HG03520 (cell line): Measurements from ENCODE around the gene LMOD3.
A peak's percentile ranks its signal among the peaks of the same experiment; 100 is the strongest.

Experiments
- ATAC-seq: cut with Tn5 transposase; IDR thresholded peaks from one replicate; pipeline ENCODE4 v1.9.1; 2021; ENCODE audit warnings: mild to moderate bottlenecking, moderate library complexity; ENCODE audit not compliant: unreplicated experiment

LMOD3 gene

DNA sequence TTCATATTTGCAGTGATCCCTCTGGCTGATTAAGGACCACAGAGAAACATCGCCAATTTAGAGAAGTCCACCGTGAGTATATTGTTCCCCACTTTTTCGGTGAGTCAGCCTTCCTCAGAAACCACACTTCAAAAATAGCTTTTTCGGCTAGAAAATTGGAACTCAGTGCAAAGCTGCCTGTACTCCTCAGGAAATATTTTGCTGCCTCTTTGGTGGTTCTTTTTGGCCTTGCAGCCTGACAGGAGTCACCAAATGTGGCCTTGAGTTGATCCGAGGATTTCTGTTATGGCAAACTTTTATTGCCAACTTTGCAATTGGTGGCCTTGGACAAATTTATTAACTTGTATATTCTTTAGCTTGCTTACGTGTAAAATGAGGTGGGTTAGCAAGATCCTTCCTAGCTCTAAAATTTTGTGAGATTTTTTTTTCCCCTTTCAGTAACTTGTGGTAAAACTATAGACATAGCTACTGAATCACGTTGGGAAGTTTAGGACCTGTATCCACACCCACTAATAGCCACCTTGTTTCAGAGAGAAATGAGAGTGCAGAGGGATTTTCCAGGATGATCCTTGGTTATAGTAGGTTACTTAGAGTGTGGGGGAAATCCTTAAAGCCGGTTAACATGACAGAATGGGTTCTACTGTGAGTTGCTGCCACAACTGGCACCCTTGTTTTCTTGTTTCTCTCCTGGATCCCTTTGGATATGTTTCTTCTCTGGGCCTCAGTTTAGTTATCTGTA, 27.8 kb downstream of the LMOD3 start:
- ATAC-seq: no peak

DNA sequence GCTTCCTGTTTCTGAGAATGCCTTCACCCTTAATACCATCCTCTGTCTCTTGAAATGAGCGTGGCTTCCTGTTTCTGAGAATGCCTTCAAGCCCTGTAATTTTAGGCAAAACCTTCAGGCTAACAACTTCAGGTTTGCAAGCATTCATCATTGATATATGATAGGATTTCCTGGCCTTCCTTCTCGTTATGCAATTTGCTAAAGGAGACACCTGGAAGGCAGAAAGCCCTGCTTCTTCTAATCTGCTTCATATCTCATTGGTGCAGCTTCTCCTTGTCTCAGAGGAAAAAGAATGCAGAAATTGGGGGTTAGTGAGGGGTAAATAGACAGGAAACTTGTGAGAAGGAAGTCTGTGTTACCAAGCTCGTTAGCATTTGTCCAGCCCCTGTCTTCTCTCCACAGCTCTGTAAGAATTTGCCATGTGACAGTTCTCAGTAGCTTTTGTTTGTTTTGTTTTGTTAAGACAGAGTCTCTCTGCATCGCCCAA, 30.3 kb downstream of the LMOD3 start:
- peak; percentile 72 for ATAC-seq

DNA sequence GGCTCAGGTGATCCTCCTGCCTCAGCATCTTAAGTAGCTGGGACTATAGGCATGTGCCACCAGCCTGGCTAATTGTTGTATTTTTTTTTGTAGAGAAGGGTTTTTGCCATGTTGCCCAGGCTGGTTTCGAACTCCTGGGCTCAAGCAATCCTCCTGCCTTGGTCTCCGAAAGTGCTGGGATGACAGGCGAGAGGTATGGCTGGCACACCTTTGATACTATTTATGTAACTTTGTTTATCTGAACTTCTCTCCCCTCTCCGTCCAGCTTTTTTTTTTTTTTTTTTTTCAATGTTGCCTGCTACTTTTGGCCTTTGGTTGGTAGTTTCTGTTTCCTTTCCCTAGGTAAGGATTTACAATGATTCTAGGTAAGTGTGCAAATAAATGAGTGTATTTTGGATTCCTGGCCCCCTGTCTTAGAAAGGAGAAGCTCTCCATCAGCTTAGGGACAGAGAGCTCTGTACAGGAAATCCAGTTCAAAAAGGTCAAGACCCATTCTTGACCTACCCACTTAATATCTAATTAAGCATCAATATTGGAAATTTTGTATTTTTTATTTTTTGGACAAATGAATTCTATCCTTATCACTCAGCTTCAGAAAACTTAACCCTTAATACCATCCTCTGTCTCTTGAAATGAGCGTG, 30.9 kb downstream of the LMOD3 start:
- ATAC-seq: no peak

DNA sequence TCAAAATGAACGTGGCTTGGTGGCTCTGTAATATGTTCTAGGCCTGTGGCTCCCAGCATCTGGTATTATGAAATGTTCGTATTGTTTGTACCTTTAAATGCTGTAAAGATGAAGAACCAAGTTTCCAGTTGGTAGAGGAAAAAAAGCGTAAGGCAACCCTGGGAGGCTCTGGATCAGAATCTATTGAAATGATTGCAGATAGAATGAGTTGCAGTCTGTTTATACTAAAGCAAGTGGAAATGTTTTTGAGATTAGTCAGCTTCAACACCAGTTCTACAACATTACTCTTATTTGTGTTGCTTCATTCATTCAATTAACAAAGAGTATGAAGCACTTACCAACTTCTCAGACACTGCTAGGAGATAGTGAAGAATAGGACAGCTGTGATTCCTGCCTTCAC, 32.4 kb downstream of the LMOD3 start:
- ATAC-seq: no peak

DNA sequence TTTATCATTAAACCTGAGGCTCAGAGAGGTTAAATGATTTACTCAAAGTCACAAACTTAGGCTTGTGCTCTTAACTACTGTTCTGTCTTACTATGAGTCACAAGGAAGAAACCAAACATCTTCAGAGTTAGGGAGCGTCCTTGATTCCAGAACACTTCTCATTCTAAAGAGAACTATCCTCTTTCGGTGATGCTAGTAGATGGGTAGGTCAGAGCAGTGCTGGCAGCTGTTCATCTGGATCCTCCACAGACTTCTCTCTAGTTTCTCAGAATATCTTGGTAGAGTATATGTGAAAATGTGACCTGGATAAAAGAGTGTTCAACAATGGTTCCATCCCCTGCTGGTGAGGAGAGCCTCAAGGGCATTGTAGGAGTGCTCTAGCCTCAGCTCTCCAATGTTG, 34.3 kb downstream of the LMOD3 start:
- peak; percentile 25 for ATAC-seq

DNA sequence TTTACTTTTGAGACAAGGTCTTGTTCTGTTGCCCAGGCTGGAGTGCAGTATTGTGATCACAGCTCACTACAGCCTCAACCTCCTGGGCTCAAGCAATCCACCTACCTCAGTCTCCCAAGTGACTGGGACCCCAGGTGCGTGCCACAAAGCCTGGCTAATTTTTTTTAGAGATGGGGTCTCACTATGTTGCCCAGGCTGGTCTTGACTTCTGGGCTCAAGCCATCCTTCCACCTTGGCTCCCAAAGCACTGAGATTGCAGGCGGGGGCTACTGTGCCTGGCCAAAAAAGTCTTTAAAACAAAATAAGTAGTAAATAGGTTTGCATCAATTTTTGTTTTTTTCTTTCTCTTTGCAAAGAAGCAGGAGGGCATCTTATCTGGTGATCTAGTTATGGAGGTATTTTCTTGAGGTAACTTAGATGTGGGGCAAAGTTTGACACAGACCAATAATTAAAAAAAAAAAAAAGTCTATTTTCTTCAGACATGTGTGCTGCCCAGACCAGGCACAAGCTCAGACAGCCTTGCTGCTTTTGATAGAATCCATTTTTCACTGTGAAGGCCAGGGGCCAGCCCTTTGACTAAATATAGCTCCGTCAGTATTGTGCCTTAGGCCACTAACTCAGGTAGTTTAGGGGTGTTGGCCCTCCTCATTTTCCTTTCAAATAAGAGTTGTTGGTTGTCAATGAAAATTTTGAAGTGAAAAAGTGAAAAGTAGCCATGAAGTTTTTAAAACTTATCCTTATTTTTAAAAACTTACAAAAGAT, 35.2 kb downstream of the LMOD3 start:
- no peak for ATAC-seq

DNA sequence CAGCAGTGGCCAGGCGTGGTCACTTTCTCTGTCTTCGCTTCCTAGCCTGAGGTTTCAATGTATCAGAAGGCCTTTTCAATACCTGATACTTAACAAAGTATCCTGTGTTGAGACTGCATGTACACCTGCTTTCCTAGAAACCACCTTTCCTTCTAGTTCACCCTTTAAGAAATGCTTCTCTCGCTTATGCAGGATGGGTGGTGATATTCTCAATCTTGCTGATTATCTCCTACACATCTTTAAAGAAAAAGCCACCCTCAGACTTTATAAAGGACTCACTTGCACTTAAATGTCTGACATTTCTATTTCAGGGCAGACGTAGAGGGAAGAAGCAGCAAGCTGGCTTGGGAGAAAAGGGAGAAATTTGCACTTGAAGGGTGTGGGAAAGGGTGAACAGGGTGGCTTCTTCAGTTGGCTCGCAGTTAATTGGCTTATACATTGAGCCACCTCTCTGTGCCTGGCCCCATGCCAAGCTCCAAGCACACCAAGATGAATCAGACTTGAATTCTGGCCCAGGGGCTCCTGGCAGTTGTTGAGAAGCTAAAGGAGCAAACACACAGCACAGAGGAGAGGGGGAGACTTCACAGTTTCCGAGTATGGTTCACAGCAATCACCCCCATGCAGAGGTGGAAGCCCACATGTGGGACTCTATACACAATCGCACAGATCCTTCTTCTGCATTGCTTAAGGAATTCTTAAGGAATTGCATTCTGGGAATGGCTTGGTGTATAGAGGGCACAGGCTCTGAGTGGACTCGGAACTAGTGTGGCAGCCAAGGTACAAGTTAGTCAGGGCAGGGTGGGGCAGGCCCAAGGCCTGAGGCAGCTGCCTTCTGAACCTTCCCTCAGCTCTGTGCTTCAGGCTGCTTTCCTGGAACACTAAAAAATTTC, 36.3 kb downstream of the LMOD3 start:
- ATAC-seq: no peak

DNA sequence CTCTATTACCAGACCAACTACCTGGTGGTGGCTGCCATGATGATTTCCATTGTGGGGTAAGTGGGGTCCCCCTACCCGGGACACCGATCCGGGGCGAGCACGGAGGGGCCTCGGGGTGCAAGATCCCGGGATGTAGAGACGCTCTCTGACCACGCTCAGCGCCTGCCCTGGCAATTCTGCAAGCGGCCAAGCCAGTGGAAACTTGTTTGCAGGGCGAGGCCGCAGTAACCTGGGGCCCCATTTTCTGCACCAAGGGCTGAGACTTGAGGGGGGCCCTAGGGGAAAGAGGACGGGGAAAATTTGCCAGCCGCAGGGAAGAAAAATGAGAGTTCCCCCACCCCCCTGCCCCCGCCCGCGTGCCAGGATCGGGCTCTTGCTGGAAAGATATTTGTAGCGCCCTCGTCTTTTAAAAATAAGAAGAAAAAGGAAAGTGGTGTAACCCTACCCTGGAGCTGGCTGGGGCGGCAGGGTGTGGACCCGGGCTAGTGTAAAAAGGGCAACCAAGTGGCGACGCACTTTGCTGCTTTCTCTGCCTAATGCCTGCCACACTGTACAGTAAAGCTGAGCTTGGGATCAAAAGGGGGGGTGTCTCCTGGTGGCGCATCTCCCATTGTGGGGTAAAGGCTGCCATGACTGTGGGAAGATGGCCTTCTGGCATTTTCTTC, 37.1 kb downstream of the LMOD3 start:
- ATAC-seq: no peak

DNA sequence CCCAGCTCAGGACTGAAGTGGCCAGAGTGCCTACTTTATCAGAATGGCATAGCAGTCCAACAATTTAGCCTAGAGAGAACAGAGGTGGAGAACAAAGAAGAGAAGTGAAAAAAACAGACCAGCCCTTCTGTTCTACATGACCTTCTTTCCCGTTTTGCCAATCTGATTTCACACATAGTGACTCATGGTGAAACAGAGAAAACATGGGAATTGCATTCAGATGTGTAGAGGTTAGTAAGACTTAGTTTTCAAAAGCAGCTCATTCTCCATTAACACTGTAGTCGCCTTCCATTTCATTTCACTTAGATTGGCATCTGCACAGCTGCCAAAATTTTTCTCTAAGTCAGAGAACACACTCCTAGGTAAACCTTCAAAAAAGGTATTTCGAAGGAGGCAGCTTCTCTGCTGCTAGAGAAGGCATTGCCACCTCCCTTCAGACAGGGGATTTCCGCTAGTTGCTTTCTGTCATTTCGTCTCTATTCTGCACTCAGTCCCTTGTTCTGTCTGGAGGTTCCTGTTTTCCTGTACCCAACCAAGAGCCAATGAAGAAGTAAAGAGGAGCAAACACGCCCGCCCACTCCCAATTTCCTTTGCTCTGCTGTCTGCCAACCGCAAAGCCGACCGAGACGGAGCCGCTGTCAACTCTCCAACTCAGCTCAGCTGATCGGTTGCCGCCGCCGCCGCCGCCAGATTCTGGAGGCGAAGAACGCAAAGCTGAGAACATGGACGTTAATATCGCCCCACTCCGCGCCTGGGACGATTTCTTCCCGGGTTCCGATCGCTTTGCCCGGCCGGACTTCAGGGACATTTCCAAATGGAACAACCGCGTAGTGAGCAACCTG, 37.8 kb downstream of the LMOD3 start, which contains the start of gene ARL6IP5:
Gene ARL6IP5 (plus strand): TSS at position 612 of the 842 bp plus-strand sequence. CDS start 111 bp downstream, at position 723.
- peak; percentile 40 for ATAC-seq

DNA sequence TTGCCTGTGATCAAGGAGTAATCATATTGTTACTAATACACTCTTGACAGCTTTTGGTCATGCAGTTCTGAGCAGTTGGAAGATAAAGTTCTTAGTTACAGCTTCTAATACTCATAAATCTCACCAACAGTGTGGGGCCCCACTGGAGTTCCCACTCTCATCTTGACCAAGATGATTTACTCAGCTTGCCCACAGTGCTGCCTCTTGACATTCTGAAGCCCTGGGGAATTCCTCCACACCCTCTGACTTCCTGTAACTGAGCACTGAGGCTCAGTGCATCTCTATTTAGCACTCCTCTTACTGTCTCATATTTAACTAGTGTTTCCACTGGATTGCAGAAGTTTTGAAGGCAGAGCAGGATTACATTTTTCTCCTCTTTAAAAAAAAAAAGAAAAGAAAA, 39.6 kb downstream of the LMOD3 start:
- peak; percentile 43 for ATAC-seq

DNA sequence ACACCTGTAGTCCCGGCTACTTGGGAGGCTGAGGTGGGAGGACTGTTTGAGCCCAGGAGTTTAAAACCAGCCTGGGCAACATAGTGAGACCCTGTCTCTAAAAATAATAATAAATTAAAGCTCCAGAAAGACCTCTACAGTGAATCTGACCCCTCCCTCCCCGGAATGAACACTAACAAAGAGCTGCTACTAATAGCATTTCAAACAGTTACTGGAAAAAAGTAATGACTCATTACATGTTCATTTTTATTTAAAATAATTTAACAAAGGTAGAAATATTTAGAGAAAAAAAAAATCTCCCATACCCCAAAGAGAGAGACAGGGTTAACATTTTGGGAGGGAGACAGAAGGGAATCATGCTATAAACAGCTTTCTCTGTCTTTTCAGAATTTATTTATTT, 40.0 kb downstream of the LMOD3 start:
- no peak for ATAC-seq

DNA sequence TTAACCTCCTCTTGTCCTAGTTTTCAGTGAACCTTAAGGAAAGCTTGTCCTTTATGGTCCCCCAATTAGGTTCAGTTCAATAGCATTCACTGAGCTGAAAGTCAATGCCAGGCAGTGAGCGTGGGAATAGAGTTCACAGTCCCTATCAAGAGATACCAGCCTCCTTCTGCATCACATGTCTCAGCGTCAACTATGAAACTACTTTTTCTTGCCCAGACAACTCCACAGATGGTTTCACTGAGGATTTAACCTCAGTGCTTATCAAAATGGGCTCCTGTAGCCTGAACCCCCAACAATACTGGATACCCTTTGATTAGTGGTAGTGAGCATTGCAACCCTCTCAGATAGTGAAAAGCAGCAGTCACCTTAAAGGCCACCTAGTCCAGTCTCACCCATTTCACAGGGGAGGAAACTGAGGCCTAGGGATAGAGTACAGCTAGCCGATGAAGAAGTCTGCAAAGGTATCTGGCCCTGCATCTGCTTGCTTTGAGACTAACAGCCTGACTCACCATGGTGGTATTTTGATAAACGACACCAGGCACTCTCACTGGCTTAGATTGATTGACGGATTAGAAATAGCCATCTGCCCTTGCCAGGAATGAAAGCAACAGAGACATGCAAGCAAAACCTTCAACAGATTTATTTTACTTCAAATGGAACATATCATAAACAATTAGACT, 40.7 kb downstream of the LMOD3 start:
- no peak for ATAC-seq

DNA sequence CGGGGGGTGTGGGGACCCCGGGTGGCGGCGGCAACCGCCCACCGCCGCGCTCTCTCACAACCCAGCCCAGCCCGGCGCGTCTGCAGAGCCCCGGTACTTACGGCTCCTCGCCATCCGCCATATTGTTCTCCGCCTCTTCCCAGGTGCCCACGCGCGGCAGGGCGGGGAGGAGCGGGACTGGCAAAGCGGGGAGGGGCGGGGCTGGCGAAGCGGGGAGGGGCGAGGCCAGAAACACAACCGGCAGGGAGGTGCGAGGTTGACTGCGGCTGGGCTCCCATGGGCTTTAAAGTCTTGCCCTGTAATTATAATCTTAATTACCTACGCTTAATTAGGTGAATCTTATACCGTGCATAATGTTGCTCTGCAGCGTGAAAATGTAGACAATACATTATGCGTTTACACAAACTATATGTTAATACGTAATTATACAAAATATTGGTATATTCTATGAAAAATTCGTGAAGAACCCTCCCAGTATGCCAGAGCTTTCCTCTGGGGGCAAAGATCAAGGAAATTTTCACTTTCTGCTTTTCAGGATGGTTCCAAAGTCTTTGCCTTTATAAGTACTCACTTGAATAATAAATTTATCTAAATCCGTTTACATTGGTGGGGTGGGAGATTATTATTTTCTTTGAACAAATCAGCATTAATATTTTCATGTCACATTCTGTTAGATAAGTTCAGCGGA, 42.0 kb downstream of the LMOD3 start, which contains the start of gene UBA3:
Gene UBA3 (minus strand): TSS at position 133 of the 688 bp plus-strand sequence. CDS start 12 bp downstream, at position 121.
- ATAC-seq: peak; percentile 44

DNA sequence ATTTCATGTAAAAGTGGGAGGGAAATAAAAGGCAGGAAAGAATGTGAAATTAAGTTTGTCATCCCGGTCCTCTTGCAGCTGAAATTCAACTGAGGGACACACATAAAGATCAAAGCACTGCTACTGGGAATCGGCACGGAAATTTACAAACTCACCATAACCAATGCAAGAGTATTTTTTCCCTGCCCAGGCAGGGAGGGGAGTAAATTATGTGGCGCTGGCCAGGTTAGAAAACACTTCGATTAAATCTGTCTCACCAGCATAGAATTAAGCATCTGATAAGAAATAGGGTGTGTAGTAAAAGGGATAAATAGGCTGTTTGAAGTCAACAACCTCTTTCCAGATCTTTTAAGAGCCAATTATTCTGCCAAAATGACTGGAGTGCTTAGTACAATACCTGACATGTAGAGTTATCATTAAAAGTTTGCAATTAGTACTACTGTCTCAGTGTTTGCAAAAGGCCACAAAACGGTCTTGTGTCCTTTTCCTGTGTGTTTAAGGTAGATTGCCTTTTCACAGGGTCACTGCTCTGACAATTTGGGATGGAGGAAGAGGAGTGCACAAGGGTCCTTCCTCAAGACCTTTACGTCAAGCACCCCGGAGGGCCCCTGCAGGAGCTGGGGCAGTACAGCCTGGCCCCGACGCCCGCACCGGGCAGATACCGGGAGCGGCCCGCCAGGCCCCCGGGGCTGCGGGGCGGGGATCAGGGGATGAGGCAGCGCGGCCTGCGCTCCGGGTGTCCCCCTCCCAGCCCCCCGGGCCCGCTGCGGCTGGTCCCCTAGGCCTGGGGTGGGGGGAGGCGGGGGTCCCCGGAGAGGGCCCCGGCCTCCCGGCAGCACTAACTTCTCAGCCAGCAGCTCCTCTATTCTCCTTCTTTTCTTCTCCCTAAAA, 42.9 kb downstream of the LMOD3 start:
- ATAC-seq: peak; percentile 23

DNA sequence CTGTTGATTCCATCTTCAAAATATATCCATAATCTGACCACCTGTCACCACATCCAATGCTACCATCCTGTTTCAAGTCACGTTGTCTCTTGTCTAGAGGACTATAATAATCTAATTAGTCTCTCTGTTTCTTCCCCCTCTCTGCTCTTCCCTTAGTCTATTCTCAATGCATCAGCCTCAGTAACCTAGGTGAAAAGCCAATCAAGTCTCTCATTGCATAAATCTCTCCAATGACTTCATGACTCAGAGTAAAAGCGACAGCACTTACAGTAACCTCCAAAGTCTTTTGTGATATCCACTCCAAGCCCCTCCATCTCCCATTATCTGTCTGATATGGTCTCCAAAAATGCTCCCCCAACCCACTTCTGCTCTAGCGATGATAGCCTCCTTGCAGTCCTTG, 49.5 kb downstream of the LMOD3 start:
- no peak for ATAC-seq

DNA sequence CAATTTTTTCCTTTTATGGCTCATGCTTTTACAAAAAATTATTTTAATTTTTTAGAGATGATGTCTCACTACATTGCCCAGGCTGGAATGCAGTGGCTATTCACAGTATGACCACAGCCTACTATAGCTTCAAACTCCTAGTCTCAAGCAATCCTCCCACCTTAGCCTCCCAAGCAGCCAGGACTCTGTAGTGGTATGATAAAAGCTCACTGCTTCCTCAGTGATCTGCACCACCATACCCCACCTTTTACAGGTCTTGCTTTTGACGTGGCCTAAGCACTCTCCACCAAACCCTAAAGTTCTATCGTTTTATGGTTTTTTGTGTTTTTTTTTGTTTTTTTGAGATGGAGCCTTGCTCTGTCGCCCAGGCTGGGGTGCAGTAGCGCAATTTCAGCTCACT, 56.3 kb downstream of the LMOD3 start:
- no peak for ATAC-seq
